A673 (cell line): Measurements from ENCODE around the gene TMEM208. TPM values are rescaled to one million over a fixed set of nuclear protein-coding genes. Genes with fewer than 3 reads are reported as not detected.

ENCODE experiments used
- BruUV-seq: library from RNA; stranded (reverse); fragments of 400-500 nt; replicated peaks from 2 replicates; lab custom pipeline; 2021; lab: Mats Ljungman, UMichigan
- CTCF ChIA-PET: fragments of 300-600 bp; sonication (Branson Sonifier 250); formaldehyde crosslinking; loops from one replicate; lab custom pipeline; 2022; ENCODE audit warnings: antibody characterized with exemption; lab: Charles Lee
- POLR2A ChIA-PET: fragments of 300-600 bp; sonication (Branson Sonifier 250); formaldehyde crosslinking; loops from one replicate; lab custom pipeline; 2022; ENCODE audit warnings: antibody characterized with exemption; ENCODE audit not compliant: low non-redundant PET; lab: Charles Lee
- DNase-seq: peaks from one replicate; pipeline ENCODE4 v3.0.0-alpha.2; 2015; ENCODE audit warnings: low spot score
- H3K27ac ChIP-seq: fragments of 200-600 bp; sonication (generic); 2 replicates; pipeline ENCODE4 v1.5.1; 2016; ENCODE audit warnings: mixed run types, low read depth, mild to moderate bottlenecking, mixed read lengths, antibody characterized with exemption, low read length; ENCODE audit not compliant: poor library complexity, severe bottlenecking
- H3K27me3 ChIP-seq: fragments of 200-600 bp; sonication (generic); replicated peaks from 2 replicates; pipeline ENCODE4 v1.6.1; 2017; ENCODE audit warnings: mixed run types, low read depth, mild to moderate bottlenecking, mixed read lengths, antibody characterized with exemption, low read length; ENCODE audit not compliant: insufficient read depth, poor library complexity
- H3K36me3 ChIP-seq: fragments of 200-600 bp; sonication (generic); 2 replicates; pipeline ENCODE4 v1.6.1; 2016; ENCODE audit warnings: mixed run types, mild to moderate bottlenecking, mixed read lengths, antibody characterized with exemption, low read length; ENCODE audit not compliant: insufficient read depth, poor library complexity, severe bottlenecking
- H3K4me1 ChIP-seq: fragments of 200-600 bp; sonication (generic); 2 replicates; pipeline ENCODE4 v1.6.1; 2017; ENCODE audit warnings: mixed run types, mild to moderate bottlenecking, mixed read lengths, antibody characterized with exemption, low read length; ENCODE audit not compliant: insufficient read depth, poor library complexity, severe bottlenecking
- H3K4me3 ChIP-seq: fragments of 200-600 bp; sonication (generic); 2 replicates; pipeline ENCODE4 v1.5.1; 2016; ENCODE audit warnings: low read depth, mixed run types, mild to moderate bottlenecking, mixed read lengths, low read length; ENCODE audit not compliant: poor library complexity, severe bottlenecking
- H3K9me3 ChIP-seq: fragments of 200-600 bp; sonication (generic); 2 replicates; pipeline ENCODE4 v1.6.1; 2016; ENCODE audit warnings: mixed run types, low read depth, mild to moderate bottlenecking, mixed read lengths, antibody characterized with exemption, low read length; ENCODE audit not compliant: poor library complexity, severe bottlenecking
- EZH2 ChIP-seq: fragments of 200-600 bp; sonication (generic); IDR thresholded peaks from 2 replicates; pipeline ENCODE4 v1.6.1; 2017; ENCODE audit warnings: borderline replicate concordance, low read depth, mild to moderate bottlenecking, mixed read lengths, antibody characterized with exemption, low read length; ENCODE audit not compliant: poor library complexity, severe bottlenecking
- intact Hi-C: fragments of 100-400 bp; cut with micrococcal nuclease; formaldehyde crosslinking; loops from one replicate; pipeline ENCODE4 v1.10.0; 2022; ENCODE audit not compliant: unreplicated experiment
- total RNA-seq: library from RNA; stranded (reverse); gene quantifications from 2 replicates; pipeline ENCODE4 v1.2.3, GENCODE V29; 2021
- TF ChIP-seq, protein P1 (sequence below): fragments of 300-800, 200-600 bp; sonication (generic); conservative IDR thresholded peaks from 2 replicates; pipeline ENCODE4 v1.5.1; 2017; ENCODE audit warnings: low read depth, mild to moderate bottlenecking, antibody characterized with exemption, low read length, moderate library complexity, mixed read lengths

TMEM208 gene
- total RNA-seq, 1 experiment from 2014 or later, result 38.2 TPM

DNA sequence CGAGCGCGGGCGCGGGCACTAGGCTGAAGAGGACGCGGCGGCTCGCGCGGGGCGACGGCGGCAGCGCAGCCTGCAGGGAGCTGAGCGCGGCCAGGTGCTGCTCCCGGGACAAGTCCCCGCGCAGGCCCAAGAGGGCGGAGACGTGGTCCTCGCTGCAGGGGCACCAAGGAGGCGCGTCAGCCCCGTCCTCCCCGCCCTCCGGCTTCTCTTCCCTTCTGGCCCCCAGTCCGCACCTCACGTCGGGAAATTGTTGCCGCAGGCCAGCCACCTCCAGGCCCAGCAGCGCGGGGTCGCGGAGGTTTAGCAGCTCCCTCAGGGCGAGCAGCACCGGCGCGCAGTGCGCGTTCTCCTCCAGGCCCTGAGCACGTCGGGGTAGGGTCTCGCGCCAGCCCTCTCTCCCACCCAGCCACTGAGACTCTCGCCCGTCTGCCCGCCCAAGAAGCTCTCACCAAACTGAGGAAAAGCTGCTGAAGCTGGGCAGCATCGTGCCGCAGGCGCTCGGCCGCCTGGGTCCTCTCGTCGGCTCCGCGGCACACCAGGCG, 42.4 kb upstream of the TMEM208 start:
- Histone ChIP-seq H3K4me1 (peaks cover 14% of the 10 kb centered on the region), H3K9me3 (no peaks in the 10 kb centered on the region), H3K4me3 (peak overlapping the region; percentile 68), H3K36me3 (no peaks in the 10 kb centered on the region), H3K27ac (peak overlapping the region; percentile 99), H3K27me3 (no peaks in the 10 kb centered on the region)
- DNase-seq, result no peak
- intact Hi-C loops, result no loop called here
- CTCF ChIA-PET, result interaction anchor here (0.7 to 1.5 kb wide), 6 partner anchors 8 to 230 kb away, joined by 3 to 8 read pairs (median 4); partner anchors contain the start of gene NOL3
- TF ChIP-seq, protein P1, sequence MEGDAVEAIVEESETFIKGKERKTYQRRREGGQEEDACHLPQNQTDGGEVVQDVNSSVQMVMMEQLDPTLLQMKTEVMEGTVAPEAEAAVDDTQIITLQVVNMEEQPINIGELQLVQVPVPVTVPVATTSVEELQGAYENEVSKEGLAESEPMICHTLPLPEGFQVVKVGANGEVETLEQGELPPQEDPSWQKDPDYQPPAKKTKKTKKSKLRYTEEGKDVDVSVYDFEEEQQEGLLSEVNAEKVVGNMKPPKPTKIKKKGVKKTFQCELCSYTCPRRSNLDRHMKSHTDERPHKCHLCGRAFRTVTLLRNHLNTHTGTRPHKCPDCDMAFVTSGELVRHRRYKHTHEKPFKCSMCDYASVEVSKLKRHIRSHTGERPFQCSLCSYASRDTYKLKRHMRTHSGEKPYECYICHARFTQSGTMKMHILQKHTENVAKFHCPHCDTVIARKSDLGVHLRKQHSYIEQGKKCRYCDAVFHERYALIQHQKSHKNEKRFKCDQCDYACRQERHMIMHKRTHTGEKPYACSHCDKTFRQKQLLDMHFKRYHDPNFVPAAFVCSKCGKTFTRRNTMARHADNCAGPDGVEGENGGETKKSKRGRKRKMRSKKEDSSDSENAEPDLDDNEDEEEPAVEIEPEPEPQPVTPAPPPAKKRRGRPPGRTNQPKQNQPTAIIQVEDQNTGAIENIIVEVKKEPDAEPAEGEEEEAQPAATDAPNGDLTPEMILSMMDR, result no peak
- no peak for TF ChIP-seq EZH2
- POLR2A ChIA-PET, result interaction anchor here (0.7 kb wide), 1 partner anchor 12 kb away, joined by 3 read pairs; no protein-coding TSS in a partner anchor
- BruUV-seq, result no TSS peak

- POLR2A ChIA-PET, result no interaction called here
- TF ChIP-seq, protein P1, result peak; percentile 88
- TF ChIP-seq EZH2, result no peak
- H3K9me3 ChIP-seq, result no peaks in the 10 kb centered on the region
- intact Hi-C loops, result loop anchor here (1.0 kb wide), 1 partner anchor 208 kb away; no protein-coding TSS in a partner anchor
- H3K36me3 ChIP-seq, result no peaks in the 10 kb centered on the region
- peaks cover 14% of the 10 kb centered on the region for H3K4me1 ChIP-seq
- H3K4me3 ChIP-seq, result peak overlapping the region; percentile 68
- no peak overlapping the region for H3K27ac ChIP-seq
- CTCF ChIA-PET, result interaction anchor here (0.7 to 1.5 kb wide), 6 partner anchors 8 to 231 kb away, joined by 3 to 8 read pairs (median 4); partner anchors contain the start of gene NOL3
- no peaks in the 10 kb centered on the region for H3K27me3 ChIP-seq
- DNase-seq, result peak; percentile 85
- BruUV-seq, result no TSS peak
Measured at GRCh38 chr16:67184995-67185650, 41.8 kb upstream of the TMEM208 start.

GRCh38 chr16:67185651-67186134, 41.2 kb upstream of the TMEM208 start:
- Histone ChIP-seq H3K27me3 (no peaks in the 10 kb centered on the region), H3K4me1 (peaks cover 14% of the 10 kb centered on the region), H3K27ac (no peak overlapping the region), H3K9me3 (no peaks in the 10 kb centered on the region), H3K4me3 (no peak overlapping the region), H3K36me3 (no peaks in the 10 kb centered on the region)
- intact Hi-C loops, result loop anchor here (1.0 kb wide), 1 partner anchor 208 kb away; no protein-coding TSS in a partner anchor
- DNase-seq, result no peak
- TF ChIP-seq, protein P1, result peak; percentile 5; the same call in 1 of the 2 replicates
- TF ChIP-seq EZH2, result no peak
- CTCF ChIA-PET, result interaction anchor here (1.1 to 1.5 kb wide), 4 partner anchors 9 to 168 kb away, joined by 3 to 8 read pairs (median 6); partner anchors contain the start of gene NOL3
- POLR2A ChIA-PET, result no interaction called here
- BruUV-seq, result no TSS peak
